HepG2 (cell line): Measurements from ENCODE around the gene METTL26. TPM values are rescaled to one million over a fixed set of nuclear protein-coding genes. Genes with fewer than 3 reads are reported as not detected.

Source experiments
- BRF2 ChIP-seq: sonication (generic); formaldehyde crosslinking; IDR thresholded peaks from 2 replicates; pipeline ENCODE4 v1.8.1; 2022; ENCODE audit warnings: mild to moderate bottlenecking, missing genetic modification reagents
- CREBL2 ChIP-seq: sonication (generic); formaldehyde crosslinking; IDR thresholded peaks from 2 replicates; pipeline ENCODE4 v1.8.1; 2023; ENCODE audit warnings: missing genetic modification reagents, mild to moderate bottlenecking, borderline replicate concordance
- FOXM1 ChIP-seq: sonication (generic); formaldehyde crosslinking; IDR thresholded peaks from 2 replicates; pipeline ENCODE4 v1.5.0; 2020; ENCODE audit warnings: missing genetic modification reagents
- GPBP1L1 ChIP-seq: sonication (generic); formaldehyde crosslinking; IDR thresholded peaks from 2 replicates; pipeline ENCODE4 v1.5.0; 2020; ENCODE audit warnings: mild to moderate bottlenecking, missing genetic modification reagents
- HMGA1 ChIP-seq: sonication (generic); formaldehyde crosslinking; conservative IDR thresholded peaks from 2 replicates; pipeline ENCODE4 v1.4.0; 2020; ENCODE audit warnings: missing genetic modification reagents
- KDM4B ChIP-seq: sonication (generic); formaldehyde crosslinking; IDR thresholded peaks from 2 replicates; pipeline ENCODE4 v1.4.0; 2020; ENCODE audit warnings: missing genetic modification reagents
- POGK ChIP-seq: sonication (generic); formaldehyde crosslinking; conservative IDR thresholded peaks from 2 replicates; pipeline ENCODE4 v1.8.0; 2022; ENCODE audit warnings: mild to moderate bottlenecking, moderate library complexity, missing genetic modification reagents
- SMARCC2 ChIP-seq: fragments of 450-650 bp; IDR thresholded peaks from 2 replicates; pipeline ENCODE4 v1.6.1; 2017; ENCODE audit warnings: antibody characterized with exemption, mild to moderate bottlenecking
- ZFP90 ChIP-seq: sonication (generic); formaldehyde crosslinking; IDR thresholded peaks from 2 replicates; pipeline ENCODE4 v1.8.0; 2022; ENCODE audit warnings: missing genetic modification reagents, mild to moderate bottlenecking, inconsistent platforms, borderline replicate concordance
- ZHX1 ChIP-seq: sonication (generic); formaldehyde crosslinking; IDR thresholded peaks from 2 replicates; pipeline ENCODE4 v1.8.1; 2022; ENCODE audit warnings: low read depth, mild to moderate bottlenecking, missing genetic modification reagents
- ZNF296 ChIP-seq: sonication (generic); formaldehyde crosslinking; conservative IDR thresholded peaks from 2 replicates; pipeline ENCODE4 v1.5.0; 2020; ENCODE audit warnings: mild to moderate bottlenecking, missing genetic modification reagents
- ZNF598 ChIP-seq: sonication (generic); formaldehyde crosslinking; IDR thresholded peaks from 2 replicates; pipeline ENCODE4 v1.5.1; 2020; ENCODE audit warnings: mild to moderate bottlenecking, missing genetic modification reagents, borderline replicate concordance
- ZNF605 ChIP-seq: sonication (generic); formaldehyde crosslinking; IDR thresholded peaks from 2 replicates; pipeline ENCODE4 v1.8.0; 2022; ENCODE audit warnings: mild to moderate bottlenecking, missing genetic modification reagents
- ZNF619 ChIP-seq: sonication (generic); formaldehyde crosslinking; IDR thresholded peaks from 2 replicates; pipeline ENCODE4 v1.4.0; 2020; ENCODE audit warnings: mild to moderate bottlenecking, missing genetic modification reagents
- ZNF687 ChIP-seq: sonication (generic); formaldehyde crosslinking; IDR thresholded peaks from 2 replicates; pipeline ENCODE4 v1.5.1; 2020; ENCODE audit warnings: mild to moderate bottlenecking, missing genetic modification reagents, moderate library complexity
- ZNF768 ChIP-seq: sonication (generic); formaldehyde crosslinking; IDR thresholded peaks from 2 replicates; pipeline ENCODE4 v1.4.0; 2020; ENCODE audit warnings: missing genetic modification reagents
- polyA plus RNA-seq, 8 experiments: library from polyadenylated mRNA; depleted of rRNA in 3 of 8; stranded (reverse) in 7 of 8; unstranded in 1 of 8; fragments of >200 nt; fragmentation: Illumina TruSeq in 4 of 8; extraction: Trizol in 4 of 8; gene quantifications; 2 replicates each; pipeline versions ENCODE4 v1.2.1 to v1.2.3, GENCODE V29; 2011 to 2016; ENCODE audit warnings: low read depth in 4 of 8, missing spikeins in 1 of 8, mixed read lengths in 1 of 8; ENCODE audit not compliant: insufficient read depth in 1 of 8
- total RNA-seq, 5 experiments: library from RNA; depleted of rRNA; stranded (reverse); fragments of >200 nt; fragmentation: Illumina TruSeq; extraction: Trizol; gene quantifications; 2 replicates each; pipeline ENCODE4 v1.2.3, GENCODE V29; 2016; ENCODE audit warnings: low read depth in 1 of 5

Gene METTL26
- total and polyA plus RNA-seq, 2 of the 13 experiments (the other 11 are each of a cell fraction or from before 2014, with no cell fraction given) = 65.5 to 70.1 TPM

- TF ChIP-seq ZNF687 (CRISPR knock-in tag) = peak; percentile 82
- no peak; the same call in 1 of the 2 replicates for TF ChIP-seq KDM4B (CRISPR knock-in tag)
- no peak for TF ChIP-seq CREBL2 (CRISPR knock-in tag)
- no peak for TF ChIP-seq ZNF605 (CRISPR knock-in tag)
- TF ChIP-seq SMARCC2 = no peak
- TF ChIP-seq FOXM1 (CRISPR knock-in tag) = no peak
- peak; percentile 35; the same call in 1 of the 2 replicates for TF ChIP-seq ZNF768
- TF ChIP-seq GPBP1L1 (CRISPR knock-in tag) = no peak
- no peak for TF ChIP-seq ZHX1 (CRISPR knock-in tag)
- TF ChIP-seq ZNF619 (CRISPR knock-in tag) = no peak
- no peak for TF ChIP-seq HMGA1
- no peak for TF ChIP-seq ZFP90 (CRISPR knock-in tag)
- TF ChIP-seq POGK (CRISPR knock-in tag) = no peak
- TF ChIP-seq ZNF296 (CRISPR knock-in tag) = no peak
- TF ChIP-seq ZNF598 (CRISPR knock-in tag) = no peak
- TF ChIP-seq BRF2 (CRISPR knock-in tag) = no peak
These were observed 10.0 kb upstream of the METTL26 start (continued) for GRCh38 chr16:645852-646678.
